GM12865 (cell line): ENCODE results near the gene MIGA2.
"Not testable (repeated sequence)": the region's sequence is repeated elsewhere in the genome, so short reads cannot be mapped to it uniquely, and the experiment has no call there.

Experiments used
- DNase-seq: peaks from one replicate; pipeline ENCODE4 v3.0.0; 2010; ENCODE audit warnings: low read depth
- H3K4me3 ChIP-seq: 2 replicates; pipeline ENCODE4 v1.5.1; 2011; ENCODE audit warnings: mild to moderate bottlenecking, low read depth, low read length, control low read depth
- CTCF ChIP-seq: IDR thresholded peaks from 2 replicates; pipeline ENCODE4 v1.5.1; 2011; ENCODE audit warnings: low read length, control low read depth, low read depth, inconsistent platforms; ENCODE audit not compliant: insufficient read depth; ENCODE audit errors: missing control alignments

MIGA2 gene

GRCh38 chr9:129109952-129110739, 73.7 kb downstream of the MIGA2 start:
- H3K4me3 ChIP-seq = peak overlapping the region; percentile 57
- DNase-seq = peak; percentile 18
- TF ChIP-seq CTCF = no peak

GRCh38 chr9:129110740-129111527, 74.5 kb downstream of the MIGA2 start, which contains the start of the genes CRAT and PTPA:
Gene CRAT (minus strand): TSS chr9:129110793. CDS start chr9:129110509, 284 bp downstream.
Gene PTPA (plus strand): TSS chr9:129111415. CDS start chr9:129111601, 186 bp downstream.
- peak within 1 kb of the TSS; percentile 88 for H3K4me3 ChIP-seq
- TF ChIP-seq CTCF = no peak
- peak; percentile 97 for DNase-seq

- no peak for TF ChIP-seq CTCF
- H3K4me3 ChIP-seq = peak overlapping the region; percentile 88
- DNase-seq = peak; percentile 69
These were observed 75.2 kb downstream of the MIGA2 start for GRCh38 chr9:129111528-129112151.

- peak overlapping the region; percentile 88 for H3K4me3 ChIP-seq
- not testable (repeated sequence) for DNase-seq
These were observed 76.1 kb downstream of the MIGA2 start for GRCh38 chr9:129112526-129112925.

GRCh38 chr9:129113645-129114304, 77.3 kb downstream of the MIGA2 start:
- no peak for TF ChIP-seq CTCF
- no peak for DNase-seq
- no peak overlapping the region for H3K4me3 ChIP-seq

GRCh38 chr9:129118799-129119198, 82.4 kb downstream of the MIGA2 start:
- H3K4me3 ChIP-seq = no peak overlapping the region
- DNase-seq = no peak
- no peak for TF ChIP-seq CTCF
